ENCODE data around the gene ZBTB2.

DNA sequence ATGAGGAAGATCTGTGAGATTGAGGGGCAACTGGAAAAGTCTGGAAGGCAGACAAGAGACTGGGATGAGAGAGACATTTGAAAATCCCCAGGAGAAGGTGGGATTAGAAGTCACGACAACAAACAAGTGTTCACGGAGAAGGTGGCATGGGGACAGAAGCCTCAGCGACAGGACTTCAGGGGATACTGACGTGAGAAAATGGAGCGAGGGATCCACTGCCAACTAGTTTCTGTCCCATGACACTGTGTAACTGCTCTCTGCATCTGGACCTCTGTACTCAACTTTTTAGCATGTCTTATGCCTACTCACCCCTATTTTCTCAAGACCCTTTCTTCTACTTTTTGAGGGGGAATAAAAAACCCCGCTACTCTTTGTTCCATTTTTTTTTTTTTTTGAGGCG, 18.3 kb upstream of the ZBTB2 start:
- TF ChIP-seq GATA3 (IDR thresholded peaks at IDR 0.05; ENCODE audit: low read depth, low read length): no peak
- TF ChIP-seq GATA2 (IDR thresholded peaks at IDR 0.05; ENCODE audit: low read depth, low read length): no peak
